Lower leg skin (tissue), 3 donors: ENCODE results near the gene NMNAT3.

Experiments used
- CTCF ChIP-seq, 3 donors: fragments of 450-650 bp; IDR thresholded peaks; one replicate each; pipeline ENCODE4 v1.5.1; 2016; ENCODE audit warnings: antibody characterized with exemption in 3 of 3, mild to moderate bottlenecking in 3 of 3, moderate library complexity in 2 of 3
- POLR2A ChIP-seq, 2 donors: fragments of 450-650 bp; IDR thresholded peaks; one replicate each; pipeline ENCODE4 v1.6.1; 2016 to 2017; ENCODE audit warnings: antibody characterized with exemption in 2 of 2, mild to moderate bottlenecking in 1 of 2, moderate library complexity in 1 of 2

GRCh38 chr3:139647866-139648435 is 29.8 kb downstream of the NMNAT3 start:
- TF ChIP-seq CTCF (IDR thresholded peaks at IDR 0.05) (no peak), POLR2A (IDR thresholded peaks at IDR 0.05) (no peak)
